HEK293 (cell line): ENCODE measurements around the gene MRPL36.

Source experiments
- CTCF ChIA-PET: fragments of 350-600 bp; formaldehyde crosslinking; extraction: SDS; loops from one replicate; lab custom pipeline; 2021; ENCODE audit warnings: antibody characterized with exemption; lab: Yijun Ruan, JAX
- POLR2A ChIA-PET: fragments of 300-600 bp; formaldehyde crosslinking; extraction: SDS; loops from one replicate; lab custom pipeline; 2020; ENCODE audit warnings: antibody characterized with exemption, inconsistent platforms; lab: Yijun Ruan, JAX
- H3K27ac ChIP-seq: fragments of 200-500 bp; sonication (Bioruptor generic); 2 replicates; pipeline ENCODE4 v1.5.1; 2014; ENCODE audit warnings: low read depth, low read length, control low read depth, inconsistent platforms; ENCODE audit errors: extremely low read depth
- H3K36me3 ChIP-seq, 2 experiments: fragments of 200-500 bp in 1 of 2; sonication (Bioruptor generic) in 1 of 2; 1 replicate in 1 of 2; 2 replicates in 1 of 2; pipeline ENCODE4 v1.5.1; 2014 to 2017; ENCODE audit warnings: inconsistent platforms in 2 of 2, low read length in 2 of 2; ENCODE audit not compliant: control insufficient read depth in 2 of 2, insufficient read depth in 1 of 2
- H3K4me1 ChIP-seq: fragments of 200-500 bp; sonication (Bioruptor generic); 2 replicates; pipeline ENCODE4 v1.5.1; 2014; ENCODE audit warnings: mild to moderate bottlenecking, low read length, inconsistent platforms; ENCODE audit not compliant: control insufficient read depth, insufficient read depth
- H3K4me3 ChIP-seq: 2 replicates; pipeline ENCODE4 v1.5.1; 2011; ENCODE audit warnings: low read depth, mild to moderate bottlenecking, control low read depth, low read length, moderate library complexity
- H3K9me3 ChIP-seq: fragments of 200-500 bp; sonication (Bioruptor generic); 2 replicates; pipeline ENCODE4 v1.5.1; 2014; ENCODE audit warnings: low read depth, low read length, inconsistent platforms; ENCODE audit not compliant: control insufficient read depth, insufficient read depth
- GLIS1 ChIP-seq: fragments of 450-650 bp; formaldehyde crosslinking; IDR thresholded peaks from 2 replicates; pipeline ENCODE4 v1.5.1; 2016; ENCODE audit warnings: missing biosample characterization, missing genetic modification characterization
- SETDB1 ChIP-seq: IDR thresholded peaks from one replicate; pipeline ENCODE4 v1.6.1; 2017; ENCODE audit warnings: mild to moderate bottlenecking, low read length, moderate library complexity, mixed read lengths; ENCODE audit not compliant: insufficient read length
- ZEB2 ChIP-seq: fragments of 450-650 bp; formaldehyde crosslinking; IDR thresholded peaks from 2 replicates; pipeline ENCODE4 v1.5.1; 2016; ENCODE audit warnings: missing biosample characterization, missing genetic modification characterization
- ZNF23 ChIP-seq: fragments of 450-650 bp; formaldehyde crosslinking; IDR thresholded peaks from 2 replicates; pipeline ENCODE4 v1.5.1; 2016; ENCODE audit warnings: missing biosample characterization, missing genetic modification characterization, borderline replicate concordance
- ZNF24 ChIP-seq: fragments of 450-650 bp; formaldehyde crosslinking; IDR thresholded peaks from 2 replicates; pipeline ENCODE4 v1.5.1; 2016; ENCODE audit warnings: missing biosample characterization, missing genetic modification characterization
- ZNF423 ChIP-seq: fragments of 450-650 bp; formaldehyde crosslinking; IDR thresholded peaks from 2 replicates; pipeline ENCODE4 v1.5.1; 2016; ENCODE audit warnings: missing biosample characterization, missing genetic modification characterization
- ZNF433 ChIP-seq: fragments of 450-650 bp; formaldehyde crosslinking; IDR thresholded peaks from 2 replicates; pipeline ENCODE4 v1.5.1; 2016; ENCODE audit warnings: missing biosample characterization, missing genetic modification characterization, low read depth
- ZNF518A ChIP-seq: fragments of 450-650 bp; formaldehyde crosslinking; conservative IDR thresholded peaks from 2 replicates; pipeline ENCODE4 v1.5.1; 2016; ENCODE audit warnings: low read depth, missing biosample characterization, missing genetic modification characterization
- ZNF544 ChIP-seq: fragments of 450-650 bp; formaldehyde crosslinking; IDR thresholded peaks from 2 replicates; pipeline ENCODE4 v1.5.0; 2017; ENCODE audit warnings: missing biosample characterization, missing genetic modification characterization
- ZNF555 ChIP-seq: fragments of 450-650 bp; formaldehyde crosslinking; conservative IDR thresholded peaks from 2 replicates; pipeline ENCODE4 v1.5.1; 2017; ENCODE audit warnings: missing biosample characterization, mild to moderate bottlenecking, missing genetic modification characterization, inconsistent platforms
- ZNF560 ChIP-seq: fragments of 450-650 bp; formaldehyde crosslinking; IDR thresholded peaks from 2 replicates; pipeline ENCODE4 v1.5.1; 2017; ENCODE audit warnings: missing biosample characterization, missing genetic modification characterization, borderline replicate concordance
- ZNF585B ChIP-seq: fragments of 450-650 bp; formaldehyde crosslinking; IDR thresholded peaks from 2 replicates; pipeline ENCODE4 v1.5.1; 2016; ENCODE audit warnings: missing biosample characterization, missing genetic modification characterization
- ZNF596 ChIP-seq: fragments of 450-650 bp; IDR thresholded peaks from 2 replicates; pipeline ENCODE4 v1.5.0; 2018; ENCODE audit warnings: missing biosample characterization, mild to moderate bottlenecking, missing genetic modification characterization, moderate library complexity
- ZNF621 ChIP-seq: fragments of 450-650 bp; formaldehyde crosslinking; IDR thresholded peaks from 2 replicates; pipeline ENCODE4 v1.5.1; 2017; ENCODE audit warnings: missing biosample characterization, missing genetic modification characterization
- ZNF626 ChIP-seq: fragments of 450-650 bp; sonication (Bioruptor Pico); formaldehyde crosslinking; IDR thresholded peaks from 2 replicates; pipeline ENCODE4 v1.5.1; 2018; ENCODE audit warnings: missing biosample characterization, missing genetic modification characterization, inconsistent platforms
- ZNF660 ChIP-seq: fragments of 450-650 bp; IDR thresholded peaks from 2 replicates; pipeline ENCODE4 v1.5.1; 2018; ENCODE audit warnings: missing biosample characterization, mild to moderate bottlenecking, missing genetic modification characterization
- ZNF843 ChIP-seq: fragments of 450-650 bp; formaldehyde crosslinking; IDR thresholded peaks from 2 replicates; pipeline ENCODE4 v1.5.1; 2016; ENCODE audit warnings: missing biosample characterization, missing genetic modification characterization
- ZSCAN16 ChIP-seq: fragments of 450-650 bp; formaldehyde crosslinking; IDR thresholded peaks from 2 replicates; pipeline ENCODE4 v1.5.1; 2016; ENCODE audit warnings: missing biosample characterization, missing genetic modification characterization
- ZSCAN23 ChIP-seq: fragments of 450-650 bp; formaldehyde crosslinking; IDR thresholded peaks from 2 replicates; pipeline ENCODE4 v1.5.1; 2016; ENCODE audit warnings: missing biosample characterization, missing genetic modification characterization

MRPL36 gene

GRCh38 chr5:1759378-1759970, 40.2 kb downstream of the MRPL36 start:
- Histone ChIP-seq H3K9me3 (no peaks in the 10 kb centered on the region), H3K36me3 (no peaks in the 10 kb centered on the region), H3K27ac (no peak overlapping the region), H3K4me1 (no peaks in the 10 kb centered on the region), H3K4me3 (no peak overlapping the region)
- ChIA-PET POLR2A (no interaction called here), CTCF (interaction anchor here (0.7 to 1.4 kb wide), 2 partner anchors 8 to 22 kb away, joined by 3 read pairs; no protein-coding TSS in a partner anchor)
- TF ChIP-seq GLIS1 (tag by site-specific recombination) = no peak
- TF ChIP-seq ZEB2 (tag by site-specific recombination) = no peak
- no peak for TF ChIP-seq ZNF585B (tag by site-specific recombination)
- TF ChIP-seq ZNF621 = no peak
- no peak for TF ChIP-seq ZNF24
- no peak for TF ChIP-seq ZNF626
- no peak for TF ChIP-seq ZNF660 (tag by site-specific recombination)
- TF ChIP-seq ZNF555 (tag by site-specific recombination) = no peak
- no peak for TF ChIP-seq ZNF596
- no peak for TF ChIP-seq ZSCAN23 (tag by site-specific recombination)
- no peak for TF ChIP-seq ZNF423 (tag by site-specific recombination)
- no peak for TF ChIP-seq ZNF544
- no peak for TF ChIP-seq ZNF843 (tag by site-specific recombination)
- TF ChIP-seq ZNF518A (tag by site-specific recombination) = no peak
- no peak for TF ChIP-seq ZNF433 (tag by site-specific recombination)

- Histone ChIP-seq H3K36me3 (no peaks in the 10 kb centered on the region), H3K9me3 (no peaks in the 10 kb centered on the region), H3K4me1 (no peaks in the 10 kb centered on the region), H3K4me3 (no peak overlapping the region), H3K27ac (no peak overlapping the region)
- ChIA-PET POLR2A (no interaction called here), CTCF (interaction anchor here (1.4 kb wide), 1 partner anchor 21 kb away, joined by 3 read pairs; no protein-coding TSS in a partner anchor)
- TF ChIP-seq SETDB1 = peak; percentile 71
- no peak for TF ChIP-seq ZSCAN16 (tag by site-specific recombination)
- TF ChIP-seq ZNF660 (tag by site-specific recombination) = no peak
Observed at GRCh38 chr5:1758574-1758973, 41.1 kb downstream of the MRPL36 start.

- ChIA-PET CTCF (no interaction called here), POLR2A (no interaction called here)
- H3K9me3 ChIP-seq = no peaks in the 10 kb centered on the region
Observed at GRCh38 chr5:1757511-1757910, 42.1 kb downstream of the MRPL36 start.

More at GRCh38 chr5:1757511-1757910, 42.1 kb downstream of the MRPL36 start:
- Histone ChIP-seq H3K36me3 (no peaks in the 10 kb centered on the region), H3K27ac (no peak overlapping the region), H3K4me1 (no peaks in the 10 kb centered on the region), H3K4me3 (no peak overlapping the region)
- TF ChIP-seq ZNF560 (tag by site-specific recombination) (no peak), ZNF23 (tag by site-specific recombination) (no peak)
